ENCODE measurements around the gene STRN. TPM values are rescaled to one million over a fixed set of nuclear protein-coding genes. Genes with fewer than 3 reads are reported as not detected.
"Not testable (repeated sequence)": the region's sequence is repeated elsewhere in the genome, so short reads cannot be mapped to it uniquely, and the experiment has no call there.

Gene STRN
- total and polyA plus RNA-seq, 2 donors: 6.0 to 15.0 TPM

GRCh38 chr2:36906277-36906676 is 60.1 kb downstream of the STRN start:
- DNase-seq (ENCODE audit: low read depth in 6 of 9, low spot score in 9 of 9): no peak
- 99% methylated on average over 4 of the region's 4 CpGs for WGBS
- H3K36me3 ChIP-seq (ENCODE audit: control insufficient read depth in 2 of 2, insufficient read depth in 2 of 2, low read length in 1 of 2): peaks cover 6 to 10% of the 10 kb centered on the region in 2 donors

GRCh38 chr2:36904636-36905035 is 61.7 kb downstream of the STRN start:
- DNase-seq (ENCODE audit: low read depth in 6 of 9, low spot score in 9 of 9): no peak
- no peak overlapping the region for H3K4me3 ChIP-seq (ENCODE audit: low read length in 2 of 2)
- H3K9me3 ChIP-seq (ENCODE audit: control insufficient read depth in 2 of 2, insufficient read depth in 1 of 2, low read length in 1 of 2): peaks cover 0 to 3% of the 10 kb centered on the region in 2 donors
- 91% methylated on average over 6 of the region's 6 CpGs for WGBS
- peaks cover 6 to 15% of the 10 kb centered on the region in 2 donors for H3K36me3 ChIP-seq (ENCODE audit: control insufficient read depth in 2 of 2, insufficient read depth in 2 of 2, low read length in 1 of 2)
- H3K27ac ChIP-seq (ENCODE audit: low read depth in 1 of 2, low read length in 1 of 2): no peak overlapping the region
- H3K4me1 ChIP-seq (ENCODE audit: control insufficient read depth in 2 of 2, insufficient read depth in 2 of 2, low read length in 2 of 2): no peaks in the 10 kb centered on the region
- H3K27me3 ChIP-seq (ENCODE audit: control insufficient read depth in 2 of 2, insufficient read depth in 1 of 2, low read length in 1 of 2): no peaks in the 10 kb centered on the region

More at GRCh38 chr2:36906277-36906676, 60.1 kb downstream of the STRN start:
- Histone ChIP-seq H3K9me3 (ENCODE audit: control insufficient read depth in 2 of 2, insufficient read depth in 1 of 2, low read length in 1 of 2) (peaks cover 0 to 3% of the 10 kb centered on the region in 2 donors), H3K27me3 (ENCODE audit: control insufficient read depth in 2 of 2, insufficient read depth in 1 of 2, low read length in 1 of 2) (no peaks in the 10 kb centered on the region), H3K4me1 (ENCODE audit: control insufficient read depth in 2 of 2, insufficient read depth in 2 of 2, low read length in 2 of 2) (no peaks in the 10 kb centered on the region), H3K4me3 (ENCODE audit: low read length in 2 of 2) (no peak overlapping the region), H3K27ac (ENCODE audit: low read depth in 1 of 2, low read length in 1 of 2) (no peak overlapping the region)

DNA sequence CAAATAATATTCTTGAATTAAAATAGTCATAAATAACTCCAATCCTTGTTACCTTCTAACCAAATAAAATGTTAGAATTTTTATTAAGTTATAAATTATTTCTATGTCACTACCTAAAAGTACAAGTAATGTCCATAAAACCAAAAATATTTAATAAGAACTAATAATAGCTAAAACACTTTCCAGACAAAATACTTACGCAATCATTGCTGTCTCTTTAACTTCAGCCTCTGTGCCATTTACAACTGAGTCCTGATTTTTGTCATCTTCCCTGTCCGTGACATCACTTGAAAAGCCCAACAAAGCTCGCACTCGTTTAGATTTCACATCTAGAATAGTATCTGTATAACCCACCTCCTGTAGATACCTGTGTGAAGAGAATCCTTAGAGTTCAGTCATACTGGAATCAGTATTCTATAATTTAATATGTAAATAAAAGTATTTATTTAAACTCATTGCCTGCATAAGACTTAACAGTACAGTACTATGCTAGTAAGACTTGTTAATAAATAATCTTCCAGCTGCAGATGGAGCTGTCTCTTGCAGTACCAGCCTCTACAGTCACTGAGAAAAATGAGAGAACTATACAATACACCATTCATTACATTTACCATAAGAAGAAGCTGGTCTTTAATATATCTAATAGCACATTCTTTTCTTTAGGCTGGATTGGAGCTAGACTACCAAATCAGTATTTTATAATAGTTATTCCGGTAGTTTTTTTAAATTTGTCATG is 63.8 kb downstream of the STRN start:
- Histone ChIP-seq H3K4me1 (ENCODE audit: control insufficient read depth in 2 of 2, insufficient read depth in 2 of 2, low read length in 2 of 2) (no peaks in the 10 kb centered on the region), H3K27ac (ENCODE audit: low read depth in 1 of 2, low read length in 1 of 2) (no peak overlapping the region), H3K27me3 (ENCODE audit: control insufficient read depth in 2 of 2, insufficient read depth in 1 of 2, low read length in 1 of 2) (no peaks in the 10 kb centered on the region), H3K36me3 (ENCODE audit: control insufficient read depth in 2 of 2, insufficient read depth in 2 of 2, low read length in 1 of 2) (peaks cover 6 to 15% of the 10 kb centered on the region in 2 donors), H3K9me3 (ENCODE audit: control insufficient read depth in 2 of 2, insufficient read depth in 1 of 2, low read length in 1 of 2) (no peaks in the 10 kb centered on the region), H3K4me3 (ENCODE audit: low read length in 2 of 2) (no peak overlapping the region)
- no peak for DNase-seq (ENCODE audit: low read depth in 6 of 9, low spot score in 9 of 9)
- WGBS: 97% methylated on average over 5 of the region's 5 CpGs

DNA sequence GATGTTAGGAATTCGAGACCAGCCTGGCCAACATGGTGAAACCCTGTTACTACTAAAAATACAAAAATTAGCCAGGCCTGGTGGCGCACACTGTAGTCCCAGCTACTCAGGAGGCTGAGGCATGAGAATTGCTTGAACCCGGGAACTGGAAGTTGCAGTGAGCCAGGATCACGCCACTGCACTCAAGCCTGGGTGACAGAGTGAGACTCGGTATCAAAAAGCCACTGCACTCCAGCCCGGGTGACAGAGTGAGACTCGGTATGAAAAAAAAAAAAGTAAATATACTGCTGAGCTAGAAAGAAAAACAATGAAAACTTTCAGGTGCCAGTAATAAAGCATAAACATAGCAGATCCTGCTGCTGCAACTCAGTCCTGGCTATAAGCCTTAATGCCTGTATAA is 73.5 kb downstream of the STRN start:
- H3K9me3 ChIP-seq (ENCODE audit: control insufficient read depth in 2 of 2, insufficient read depth in 1 of 2, low read length in 1 of 2): no peaks in the 10 kb centered on the region
- 97% methylated on average over 7 of the region's 7 CpGs for WGBS
- H3K36me3 ChIP-seq (ENCODE audit: control insufficient read depth in 2 of 2, insufficient read depth in 2 of 2, low read length in 1 of 2): peaks cover 15 to 18% of the 10 kb centered on the region in 2 donors
- no peaks in the 10 kb centered on the region for H3K4me1 ChIP-seq (ENCODE audit: control insufficient read depth in 2 of 2, insufficient read depth in 2 of 2, low read length in 2 of 2)
- no peak overlapping the region for H3K27ac ChIP-seq (ENCODE audit: low read depth in 1 of 2, low read length in 1 of 2)
- no peak for DNase-seq (ENCODE audit: low read depth in 6 of 9, low spot score in 9 of 9)
- H3K4me3 ChIP-seq (ENCODE audit: low read length in 2 of 2): no peak overlapping the region
- no peaks in the 10 kb centered on the region for H3K27me3 ChIP-seq (ENCODE audit: control insufficient read depth in 2 of 2, insufficient read depth in 1 of 2, low read length in 1 of 2)

DNA sequence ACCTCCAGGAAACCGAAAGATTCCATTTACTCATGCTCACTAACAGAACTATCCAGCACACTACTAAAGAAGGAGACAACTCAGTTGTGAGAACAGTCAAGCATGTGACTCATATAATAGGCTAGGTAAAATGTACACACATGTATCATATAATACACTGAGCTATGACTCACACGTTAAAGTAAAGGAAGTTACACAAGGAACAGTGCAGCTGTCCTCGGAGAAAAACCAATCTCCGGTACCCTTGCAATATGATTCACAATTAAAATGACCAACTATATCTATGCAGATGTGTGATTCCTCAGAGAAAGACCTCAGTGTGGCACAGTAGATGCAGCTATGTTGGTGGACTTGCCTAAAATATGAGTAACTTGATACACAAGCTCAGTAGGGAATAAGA is 76.5 kb downstream of the STRN start:
- Histone ChIP-seq H3K4me3 (ENCODE audit: low read length in 2 of 2) (no peak overlapping the region), H3K4me1 (ENCODE audit: control insufficient read depth in 2 of 2, insufficient read depth in 2 of 2, low read length in 2 of 2) (no peaks in the 10 kb centered on the region), H3K9me3 (ENCODE audit: control insufficient read depth in 2 of 2, insufficient read depth in 1 of 2, low read length in 1 of 2) (no peaks in the 10 kb centered on the region), H3K36me3 (ENCODE audit: control insufficient read depth in 2 of 2, insufficient read depth in 2 of 2, low read length in 1 of 2) (peaks cover 15 to 27% of the 10 kb centered on the region in 2 donors), H3K27ac (ENCODE audit: low read depth in 1 of 2, low read length in 1 of 2) (no peak overlapping the region), H3K27me3 (ENCODE audit: control insufficient read depth in 2 of 2, insufficient read depth in 1 of 2, low read length in 1 of 2) (no peaks in the 10 kb centered on the region)
- no peak for DNase-seq (ENCODE audit: low read depth in 6 of 9, low spot score in 9 of 9)
- WGBS: 95% methylated on average over 4 of the region's 4 CpGs

- H3K9me3 ChIP-seq (ENCODE audit: control insufficient read depth in 2 of 2, insufficient read depth in 1 of 2, low read length in 1 of 2); DNase-seq (ENCODE audit: low read depth in 6 of 9, low spot score in 9 of 9); H3K4me3 ChIP-seq (ENCODE audit: low read length in 2 of 2); H3K27me3 ChIP-seq (ENCODE audit: control insufficient read depth in 2 of 2, insufficient read depth in 1 of 2, low read length in 1 of 2); H3K4me1 ChIP-seq (ENCODE audit: control insufficient read depth in 2 of 2, insufficient read depth in 2 of 2, low read length in 2 of 2); H3K27ac ChIP-seq (ENCODE audit: low read depth in 1 of 2, low read length in 1 of 2): not testable (repeated sequence)
- H3K36me3 ChIP-seq (ENCODE audit: control insufficient read depth in 2 of 2, insufficient read depth in 2 of 2, low read length in 1 of 2): peaks cover 21 to 31% of the 10 kb centered on the region in 2 donors
- 98% methylated on average over 9 of the region's 9 CpGs for WGBS
Observed at GRCh38 chr2:36887095-36887494, 79.2 kb downstream of the STRN start.

DNA sequence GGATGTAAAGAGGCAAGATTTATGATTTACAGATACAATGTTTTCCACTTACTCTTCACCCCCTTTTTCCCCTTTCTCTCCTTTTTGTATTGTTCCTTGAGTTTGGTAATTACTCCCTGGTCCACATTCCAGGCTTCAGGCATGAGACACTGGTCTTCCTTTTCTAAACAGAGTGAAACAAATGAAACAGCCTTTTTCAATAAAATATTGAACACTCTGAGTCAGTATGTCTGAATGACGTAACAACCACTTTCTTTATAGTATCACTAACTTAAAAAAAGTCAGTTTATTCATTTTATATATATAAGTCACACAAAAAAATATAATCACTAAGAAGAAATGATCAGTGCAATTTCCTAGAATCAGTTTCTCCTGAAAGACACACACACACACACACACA is 79.7 kb downstream of the STRN start:
- H3K4me1 ChIP-seq (ENCODE audit: control insufficient read depth in 2 of 2, insufficient read depth in 2 of 2, low read length in 2 of 2): no peaks in the 10 kb centered on the region
- H3K27ac ChIP-seq (ENCODE audit: low read depth in 1 of 2, low read length in 1 of 2): no peak overlapping the region
- 100% methylated on average over 1 of the region's 1 CpG for WGBS
- H3K27me3 ChIP-seq (ENCODE audit: control insufficient read depth in 2 of 2, insufficient read depth in 1 of 2, low read length in 1 of 2): no peaks in the 10 kb centered on the region
- no peak for DNase-seq (ENCODE audit: low read depth in 6 of 9, low spot score in 9 of 9)
- H3K4me3 ChIP-seq (ENCODE audit: low read length in 2 of 2): no peak overlapping the region
- no peaks in the 10 kb centered on the region for H3K9me3 ChIP-seq (ENCODE audit: control insufficient read depth in 2 of 2, insufficient read depth in 1 of 2, low read length in 1 of 2)
- H3K36me3 ChIP-seq (ENCODE audit: control insufficient read depth in 2 of 2, insufficient read depth in 2 of 2, low read length in 1 of 2): peaks cover 19 to 31% of the 10 kb centered on the region in 2 donors

DNA sequence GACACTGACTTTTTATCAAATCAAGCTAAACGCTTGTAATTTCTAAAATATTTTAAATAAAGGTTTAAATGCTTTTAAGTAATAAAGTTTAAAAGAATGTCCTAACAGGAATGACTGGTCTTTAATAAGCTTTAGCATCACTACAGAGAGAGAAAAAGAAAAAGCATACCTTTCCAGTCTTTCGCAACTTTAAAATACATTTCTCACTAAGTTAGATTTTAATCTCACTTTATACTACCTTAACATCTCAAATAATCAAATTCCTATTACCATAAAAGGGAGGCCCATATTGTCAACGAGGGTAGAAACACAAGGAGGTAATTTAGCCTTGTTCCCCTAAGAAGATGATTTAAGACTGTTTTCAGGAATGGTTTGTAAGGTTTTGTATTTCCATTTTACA is 80.7 kb downstream of the STRN start:
- peaks cover 16 to 31% of the 10 kb centered on the region in 2 donors for H3K36me3 ChIP-seq (ENCODE audit: control insufficient read depth in 2 of 2, insufficient read depth in 2 of 2, low read length in 1 of 2)

GRCh38 chr2:36882532-36882931 is 83.8 kb downstream of the STRN start:
- no peak overlapping the region for H3K27ac ChIP-seq (ENCODE audit: low read depth in 1 of 2, low read length in 1 of 2)
- WGBS: 100% methylated on average over 3 of the region's 3 CpGs
- no peak overlapping the region for H3K4me3 ChIP-seq (ENCODE audit: low read length in 2 of 2)
- H3K36me3 ChIP-seq (ENCODE audit: control insufficient read depth in 2 of 2, insufficient read depth in 2 of 2, low read length in 1 of 2): peaks cover 19 to 38% of the 10 kb centered on the region in 2 donors
- no peaks in the 10 kb centered on the region for H3K4me1 ChIP-seq (ENCODE audit: control insufficient read depth in 2 of 2, insufficient read depth in 2 of 2, low read length in 2 of 2)
- no peaks in the 10 kb centered on the region for H3K9me3 ChIP-seq (ENCODE audit: control insufficient read depth in 2 of 2, insufficient read depth in 1 of 2, low read length in 1 of 2)
- no peaks in the 10 kb centered on the region for H3K27me3 ChIP-seq (ENCODE audit: control insufficient read depth in 2 of 2, insufficient read depth in 1 of 2, low read length in 1 of 2)
- no peak for DNase-seq (ENCODE audit: low read depth in 6 of 9, low spot score in 9 of 9)

More for the DNA sequence above, 80.7 kb downstream of the STRN start:
- no peak overlapping the region for H3K27ac ChIP-seq (ENCODE audit: low read depth in 1 of 2, low read length in 1 of 2)
- H3K4me3 ChIP-seq (ENCODE audit: low read length in 2 of 2): no peak overlapping the region
- no peak for DNase-seq (ENCODE audit: low read depth in 6 of 9, low spot score in 9 of 9)
- 96% methylated on average over 3 of the region's 3 CpGs for WGBS
- no peaks in the 10 kb centered on the region for H3K27me3 ChIP-seq (ENCODE audit: control insufficient read depth in 2 of 2, insufficient read depth in 1 of 2, low read length in 1 of 2)
- H3K4me1 ChIP-seq (ENCODE audit: control insufficient read depth in 2 of 2, insufficient read depth in 2 of 2, low read length in 2 of 2): no peaks in the 10 kb centered on the region
- H3K9me3 ChIP-seq (ENCODE audit: control insufficient read depth in 2 of 2, insufficient read depth in 1 of 2, low read length in 1 of 2): no peaks in the 10 kb centered on the region
